Smooth muscle cell (in vitro differentiated cells): ENCODE data around the gene YIF1A. TPM values are rescaled to one million over a fixed set of nuclear protein-coding genes. Genes with fewer than 3 reads are reported as not detected.
"Not testable (repeated sequence)": the region's sequence is repeated elsewhere in the genome, so short reads cannot be mapped to it uniquely, and the experiment has no call there.

ENCODE experiments used
- DNase-seq: peaks from one replicate; lab custom pipeline; 2025; ENCODE audit not compliant: unreplicated experiment; lab: John Stamatoyannopoulos, UW
- H2AFZ ChIP-seq: fragments of 200-600 bp; sonication (generic); 2 replicates; pipeline ENCODE4 v1.6.0; 2016; ENCODE audit warnings: antibody characterized with exemption, low read depth, mild to moderate bottlenecking
- H3F3A ChIP-seq: fragments of 200-600 bp; sonication (generic); 2 replicates; pipeline ENCODE4 v1.6.0; 2017; ENCODE audit warnings: antibody characterized with exemption, low read depth
- H3K27ac ChIP-seq: fragments of 200-600 bp; sonication (generic); 2 replicates; pipeline ENCODE4 v1.5.1; 2016; ENCODE audit warnings: low read depth, mild to moderate bottlenecking
- H3K27me3 ChIP-seq: fragments of 200-600 bp; sonication (generic); 2 replicates; pipeline ENCODE4 v1.6.1; 2016; ENCODE audit warnings: low read depth, mild to moderate bottlenecking
- H3K36me3 ChIP-seq: fragments of 200-600 bp; sonication (generic); 2 replicates; pipeline ENCODE4 v1.5.1; 2016; ENCODE audit warnings: low read depth
- H3K4me1 ChIP-seq: fragments of 200-600 bp; sonication (generic); 2 replicates; pipeline ENCODE4 v1.5.1; 2016; ENCODE audit warnings: low read depth
- H3K4me2 ChIP-seq: fragments of 200-600 bp; sonication (generic); 2 replicates; pipeline ENCODE4 v1.6.0; 2016; ENCODE audit warnings: mild to moderate bottlenecking
- H3K4me3 ChIP-seq: fragments of 200-600 bp; sonication (generic); 2 replicates; pipeline ENCODE4 v1.5.1; 2016; ENCODE audit warnings: mild to moderate bottlenecking
- H3K79me2 ChIP-seq: fragments of 200-600 bp; sonication (generic); 2 replicates; pipeline ENCODE4 v1.6.0; 2016; ENCODE audit warnings: low read depth, mild to moderate bottlenecking
- H3K9ac ChIP-seq: fragments of 200-600 bp; sonication (generic); 2 replicates; pipeline ENCODE4 v1.6.0; 2016; ENCODE audit warnings: low read depth
- H3K9me3 ChIP-seq: fragments of 200-600 bp; sonication (generic); replicated peaks from 2 replicates; pipeline ENCODE4 v1.5.1; 2016; ENCODE audit warnings: low read depth
- H4K20me1 ChIP-seq: fragments of 200-600 bp; sonication (generic); 2 replicates; pipeline ENCODE4 v1.6.0; 2016; ENCODE audit warnings: low read depth
- WGBS: methylation state at CpG from one replicate; pipeline ENCODE4 v1.1.7; 2016; ENCODE audit warnings: low lambda C conversion rate; 5-methylcytosine and 5-hydroxymethylcytosine counted together
- polyA plus RNA-seq: library from polyadenylated mRNA; unstranded; fragments of >200 nt; fragmentation: Nextera tagmentation; extraction: Ambion mirVana; gene quantifications from 2 replicates; pipeline ENCODE4 v1.2.1, GENCODE V29; 2016
- total RNA-seq: library from RNA; depleted of rRNA; stranded (reverse); fragments of >200 nt; gene quantifications from 2 replicates; pipeline ENCODE4 v1.2.3, GENCODE V29; 2014
- TF ChIP-seq, protein P1 (sequence below): fragments of 200-600 bp; sonication (generic); IDR thresholded peaks from 2 replicates; pipeline ENCODE4 v1.5.1; 2017; ENCODE audit warnings: borderline replicate concordance, mild to moderate bottlenecking, antibody characterized with exemption; ENCODE audit not compliant: insufficient read depth, poor library complexity, severe bottlenecking

Gene YIF1A
- total and polyA plus RNA-seq, 2 experiments from 2014 or later, result 195 to 365 TPM

DNA sequence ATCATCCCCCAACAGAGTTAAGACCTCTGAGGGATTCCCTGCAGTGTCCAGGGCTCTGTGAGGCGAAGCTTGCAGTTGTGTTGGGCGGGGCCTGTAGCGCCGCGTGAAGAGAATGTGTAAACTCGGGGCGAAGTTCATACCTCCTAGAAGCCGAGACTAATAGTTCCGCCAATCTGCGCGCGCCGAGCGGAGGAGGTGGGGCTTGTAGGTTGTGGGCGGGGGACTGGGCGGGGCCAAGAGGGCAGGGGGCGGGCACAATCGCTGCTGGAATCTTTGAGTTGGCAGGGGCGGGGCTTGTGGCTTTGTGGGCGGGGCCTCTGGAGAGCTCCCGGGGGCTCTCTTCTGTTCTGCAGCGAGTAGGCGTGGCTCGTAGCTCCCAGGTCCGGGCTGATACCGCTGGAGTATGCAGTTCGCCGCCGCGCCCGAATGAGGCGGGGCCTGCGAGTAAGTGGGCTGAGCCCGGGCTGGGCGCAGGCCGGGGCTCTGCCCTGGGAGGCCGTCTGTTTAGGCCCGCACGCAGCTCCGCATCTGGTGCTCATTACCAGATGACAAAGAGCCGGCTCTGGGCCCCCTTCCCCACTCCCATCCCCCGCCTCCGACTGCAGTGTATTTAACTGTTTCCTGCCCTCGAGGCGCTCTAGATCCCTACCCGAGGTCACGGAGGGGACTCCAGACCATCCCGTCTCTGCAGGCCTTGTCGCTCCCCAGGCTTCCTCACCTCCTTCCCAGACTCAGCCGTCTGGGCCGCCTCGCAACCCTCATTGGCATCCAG lies 23.8 kb upstream of the YIF1A start:
- no peak overlapping the region for H2AFZ ChIP-seq
- H3K27me3 ChIP-seq, result no peaks in the 10 kb centered on the region
- H3K36me3 ChIP-seq, result no peaks in the 10 kb centered on the region
- peak overlapping the region; percentile 47 for H3K4me3 ChIP-seq
- peak; percentile 99 for DNase-seq
- H3K79me2 ChIP-seq, result peaks cover 28% of the 10 kb centered on the region
- peak overlapping the region; percentile 97 for H3K27ac ChIP-seq
- H3F3A ChIP-seq, result peaks cover 34% of the 10 kb centered on the region
- peaks cover 36% of the 10 kb centered on the region for H3K4me1 ChIP-seq
- H3K9ac ChIP-seq, result peak overlapping the region; percentile 81
- H4K20me1 ChIP-seq, result peaks cover 4% of the 10 kb centered on the region
- under 1% methylated on average over 33 of the region's 52 CpGs for WGBS
- peak overlapping the region; percentile 88 for H3K4me2 ChIP-seq
- no peaks in the 10 kb centered on the region for H3K9me3 ChIP-seq
- TF ChIP-seq, protein P1, sequence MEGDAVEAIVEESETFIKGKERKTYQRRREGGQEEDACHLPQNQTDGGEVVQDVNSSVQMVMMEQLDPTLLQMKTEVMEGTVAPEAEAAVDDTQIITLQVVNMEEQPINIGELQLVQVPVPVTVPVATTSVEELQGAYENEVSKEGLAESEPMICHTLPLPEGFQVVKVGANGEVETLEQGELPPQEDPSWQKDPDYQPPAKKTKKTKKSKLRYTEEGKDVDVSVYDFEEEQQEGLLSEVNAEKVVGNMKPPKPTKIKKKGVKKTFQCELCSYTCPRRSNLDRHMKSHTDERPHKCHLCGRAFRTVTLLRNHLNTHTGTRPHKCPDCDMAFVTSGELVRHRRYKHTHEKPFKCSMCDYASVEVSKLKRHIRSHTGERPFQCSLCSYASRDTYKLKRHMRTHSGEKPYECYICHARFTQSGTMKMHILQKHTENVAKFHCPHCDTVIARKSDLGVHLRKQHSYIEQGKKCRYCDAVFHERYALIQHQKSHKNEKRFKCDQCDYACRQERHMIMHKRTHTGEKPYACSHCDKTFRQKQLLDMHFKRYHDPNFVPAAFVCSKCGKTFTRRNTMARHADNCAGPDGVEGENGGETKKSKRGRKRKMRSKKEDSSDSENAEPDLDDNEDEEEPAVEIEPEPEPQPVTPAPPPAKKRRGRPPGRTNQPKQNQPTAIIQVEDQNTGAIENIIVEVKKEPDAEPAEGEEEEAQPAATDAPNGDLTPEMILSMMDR, result no peak

DNA sequence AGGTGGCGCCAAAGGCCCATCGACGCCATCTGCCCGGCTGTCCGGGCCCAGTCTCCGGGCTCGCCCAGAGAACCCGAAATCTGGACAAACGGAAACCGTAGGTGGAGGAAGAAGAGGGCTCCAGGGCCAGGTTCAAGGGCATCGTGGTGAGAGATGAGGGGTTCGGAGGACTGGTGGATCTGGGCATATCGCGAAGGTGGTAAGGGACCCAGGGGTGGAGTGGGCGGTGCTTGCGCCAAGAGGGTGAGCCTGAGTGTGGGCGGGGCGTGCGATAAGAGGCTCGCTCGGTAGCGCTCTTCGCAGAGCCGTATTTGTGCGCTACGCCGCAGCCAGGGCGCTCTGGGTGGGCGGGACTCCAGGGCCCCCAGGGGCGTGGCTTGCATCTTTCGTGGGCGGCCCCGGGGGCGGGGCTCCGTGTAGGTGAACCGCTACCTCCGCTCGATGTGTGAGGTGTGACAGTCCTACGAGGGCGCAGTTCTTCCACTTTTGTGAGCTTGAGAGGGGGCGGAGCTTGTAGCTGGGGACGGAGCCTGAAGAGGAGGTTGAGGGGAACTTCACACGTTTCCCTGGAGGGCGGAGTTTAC lies 23.1 kb upstream of the YIF1A start:
- Histone ChIP-seq H3K4me3 (peak overlapping the region; percentile 47), H3K27ac (peak overlapping the region; percentile 9), H4K20me1 (peaks cover 4% of the 10 kb centered on the region), H3K4me2 (peak overlapping the region; percentile 73), H3K79me2 (peaks cover 28% of the 10 kb centered on the region), H3F3A (peaks cover 28% of the 10 kb centered on the region), H2AFZ (no peak overlapping the region), H3K9me3 (no peaks in the 10 kb centered on the region), H3K9ac (no peak overlapping the region), H3K4me1 (peaks cover 29% of the 10 kb centered on the region), H3K36me3 (no peaks in the 10 kb centered on the region), H3K27me3 (no peaks in the 10 kb centered on the region)
- DNase-seq, result peak; percentile 96
- under 1% methylated on average over 41 of the region's 44 CpGs for WGBS
- TF ChIP-seq, protein P1, result peak; percentile 90

DNA sequence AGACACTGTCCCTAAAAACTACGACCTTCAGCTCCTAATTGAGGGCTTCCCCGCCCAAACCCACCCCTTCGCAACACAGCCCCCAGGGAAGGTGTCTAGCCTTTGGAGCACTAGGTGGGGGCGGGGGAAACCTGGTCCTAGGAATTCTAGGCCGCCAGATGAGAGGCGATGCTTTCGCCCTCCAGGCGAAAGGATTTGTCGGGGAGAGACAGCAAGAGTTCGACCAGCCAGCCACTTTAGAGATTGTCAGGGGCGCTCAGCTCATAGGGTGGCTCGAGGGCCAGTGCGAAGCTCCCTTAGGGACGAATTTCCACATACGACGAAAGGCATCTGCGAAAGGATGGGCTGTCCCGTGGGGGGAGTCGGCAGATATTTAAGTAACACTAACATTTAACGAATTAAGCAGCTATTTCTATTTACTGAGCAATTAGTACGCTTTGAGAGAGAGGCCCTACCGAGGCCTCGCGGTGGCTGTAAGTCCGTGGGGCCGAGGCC lies 22.6 kb upstream of the YIF1A start:
- Histone ChIP-seq H2AFZ (no peak overlapping the region), H3K4me3 (peak overlapping the region; percentile 47), H3K27ac (peak overlapping the region; percentile 9), H3K36me3 (no peaks in the 10 kb centered on the region), H3K9me3 (no peaks in the 10 kb centered on the region), H3F3A (peaks cover 25% of the 10 kb centered on the region), H3K9ac (no peak overlapping the region), H4K20me1 (peaks cover 4% of the 10 kb centered on the region), H3K4me1 (peaks cover 24% of the 10 kb centered on the region), H3K4me2 (peak overlapping the region; percentile 73), H3K27me3 (no peaks in the 10 kb centered on the region), H3K79me2 (peaks cover 25% of the 10 kb centered on the region)
- no peak for DNase-seq
- TF ChIP-seq, protein P1, result no peak
- WGBS, result 21% methylated on average over 26 of the region's 26 CpGs

DNA sequence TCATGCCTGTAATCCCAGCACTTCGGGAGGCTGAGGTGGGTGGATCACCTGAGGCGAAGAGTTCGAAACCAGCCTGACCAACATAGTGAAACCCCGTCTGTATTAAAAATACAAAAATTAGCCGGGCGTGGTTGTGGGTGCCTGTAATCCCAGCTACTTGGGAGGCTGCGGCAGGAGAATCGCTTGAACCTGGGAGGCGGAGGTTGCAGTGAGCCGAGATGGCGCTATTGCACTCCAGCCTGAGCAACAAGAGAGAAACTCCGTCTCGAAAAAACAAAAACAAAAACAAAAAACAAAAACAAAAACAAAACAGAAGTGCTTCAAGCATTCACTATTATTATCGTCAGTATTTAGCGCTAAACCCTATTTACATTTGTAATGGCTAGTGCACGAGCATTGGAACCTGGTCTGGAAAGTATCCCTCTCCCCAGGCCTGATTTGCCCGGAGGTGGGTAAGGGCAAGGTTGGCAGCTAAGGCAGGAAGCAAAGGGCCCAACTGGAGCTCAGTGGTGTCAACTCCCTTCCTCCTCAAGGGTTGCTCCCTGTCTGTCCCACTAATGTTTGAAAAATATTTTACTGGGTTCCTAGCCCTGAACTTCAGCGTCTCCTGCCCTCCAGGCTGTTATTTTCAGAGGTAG lies 22.0 kb upstream of the YIF1A start:
- H2AFZ ChIP-seq, H3K27ac ChIP-seq, H3K4me3 ChIP-seq: not testable (repeated sequence)

More for the DNA sequence above, 22.0 kb upstream of the YIF1A start:
- not testable (repeated sequence) for H4K20me1 ChIP-seq, H3K9me3 ChIP-seq, H3K27me3 ChIP-seq, DNase-seq, H3K36me3 ChIP-seq, H3K9ac ChIP-seq, H3K4me2 ChIP-seq
- H3K79me2 ChIP-seq, result peaks cover 19% of the 10 kb centered on the region
- 72% methylated on average over 18 of the region's 18 CpGs for WGBS
- H3F3A ChIP-seq, result peaks cover 23% of the 10 kb centered on the region
- peaks cover 19% of the 10 kb centered on the region for H3K4me1 ChIP-seq
